ENCODE data around the gene DST. TPM values are rescaled to one million over a fixed set of nuclear protein-coding genes. Genes with fewer than 3 reads are reported as not detected.

Gene DST
- total RNA-seq, 1 donor from 2014 or later, result 151 TPM

DNA sequence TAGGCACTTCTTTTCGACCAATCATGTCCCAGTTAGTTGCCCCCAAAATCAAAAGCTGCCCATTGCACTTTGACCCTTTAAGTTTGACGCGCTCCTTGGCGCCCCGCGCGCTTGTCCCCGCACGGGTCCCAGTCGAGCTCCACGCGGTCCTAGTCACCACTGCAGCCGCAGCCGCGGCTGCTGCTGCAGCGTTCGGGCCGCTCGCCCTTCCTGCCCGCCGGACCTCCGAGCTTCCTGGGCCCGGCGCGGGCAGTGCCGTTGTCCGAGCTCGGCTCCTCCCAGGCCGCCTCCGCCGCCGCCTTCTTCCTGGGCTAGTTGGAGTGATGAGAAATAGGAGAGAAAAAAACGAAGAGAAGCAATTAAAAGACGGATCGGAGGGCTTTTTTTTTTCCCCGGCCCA, 209.6 kb downstream of the DST start:
- H3K4me1 Mint-ChIP-seq (ENCODE audit: low read depth), result no peaks in the 10 kb centered on the region
- peaks cover 3% of the 10 kb centered on the region for H3K27me3 Mint-ChIP-seq
- TF ChIP-seq, protein P1, sequence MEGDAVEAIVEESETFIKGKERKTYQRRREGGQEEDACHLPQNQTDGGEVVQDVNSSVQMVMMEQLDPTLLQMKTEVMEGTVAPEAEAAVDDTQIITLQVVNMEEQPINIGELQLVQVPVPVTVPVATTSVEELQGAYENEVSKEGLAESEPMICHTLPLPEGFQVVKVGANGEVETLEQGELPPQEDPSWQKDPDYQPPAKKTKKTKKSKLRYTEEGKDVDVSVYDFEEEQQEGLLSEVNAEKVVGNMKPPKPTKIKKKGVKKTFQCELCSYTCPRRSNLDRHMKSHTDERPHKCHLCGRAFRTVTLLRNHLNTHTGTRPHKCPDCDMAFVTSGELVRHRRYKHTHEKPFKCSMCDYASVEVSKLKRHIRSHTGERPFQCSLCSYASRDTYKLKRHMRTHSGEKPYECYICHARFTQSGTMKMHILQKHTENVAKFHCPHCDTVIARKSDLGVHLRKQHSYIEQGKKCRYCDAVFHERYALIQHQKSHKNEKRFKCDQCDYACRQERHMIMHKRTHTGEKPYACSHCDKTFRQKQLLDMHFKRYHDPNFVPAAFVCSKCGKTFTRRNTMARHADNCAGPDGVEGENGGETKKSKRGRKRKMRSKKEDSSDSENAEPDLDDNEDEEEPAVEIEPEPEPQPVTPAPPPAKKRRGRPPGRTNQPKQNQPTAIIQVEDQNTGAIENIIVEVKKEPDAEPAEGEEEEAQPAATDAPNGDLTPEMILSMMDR (IDR thresholded peaks at IDR 0.05; ENCODE audit: unreplicated experiment), result no peak
- no peak for DNase-seq (ENCODE audit: low spot score, unreplicated experiment)
- H3K36me3 Mint-ChIP-seq (ENCODE audit: insufficient read depth), result no peaks in the 10 kb centered on the region
- H3K27ac Mint-ChIP-seq, result no peak overlapping the region
- H3K9me3 Mint-ChIP-seq (ENCODE audit: low read depth), result peaks cover 18% of the 10 kb centered on the region
- no peak overlapping the region for H3K4me3 Mint-ChIP-seq (ENCODE audit: low read depth)

DNA sequence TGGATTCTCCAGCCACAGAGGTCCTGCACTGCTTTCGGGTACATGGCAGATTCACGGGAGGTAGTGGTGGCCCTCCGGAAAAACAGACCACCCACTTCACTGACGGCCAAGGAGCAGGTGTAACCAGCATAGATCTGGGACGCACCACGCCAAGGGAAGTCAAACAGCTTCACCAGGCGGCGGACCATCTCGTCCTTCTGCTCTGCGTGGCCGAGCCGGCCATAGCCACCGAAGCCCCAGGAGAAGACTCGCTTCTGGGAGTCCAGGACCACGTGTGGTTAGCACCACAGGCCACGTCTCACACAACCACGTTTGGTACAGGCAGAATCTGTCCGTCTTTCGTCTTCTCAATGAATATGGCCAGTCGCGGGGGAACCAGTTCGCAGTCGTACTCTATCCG, 210.5 kb downstream of the DST start:
- Mint-ChIP-seq H3K27ac (no peak overlapping the region), H3K4me1 (ENCODE audit: low read depth) (no peaks in the 10 kb centered on the region), H3K9me3 (ENCODE audit: low read depth) (peaks cover 18% of the 10 kb centered on the region), H3K27me3 (peaks cover 3% of the 10 kb centered on the region), H3K4me3 (ENCODE audit: low read depth) (no peak overlapping the region), H3K36me3 (ENCODE audit: insufficient read depth) (no peaks in the 10 kb centered on the region)
- TF ChIP-seq, protein P1 (IDR thresholded peaks at IDR 0.05; ENCODE audit: unreplicated experiment), result no peak
- DNase-seq (ENCODE audit: low spot score, unreplicated experiment), result no peak

DNA sequence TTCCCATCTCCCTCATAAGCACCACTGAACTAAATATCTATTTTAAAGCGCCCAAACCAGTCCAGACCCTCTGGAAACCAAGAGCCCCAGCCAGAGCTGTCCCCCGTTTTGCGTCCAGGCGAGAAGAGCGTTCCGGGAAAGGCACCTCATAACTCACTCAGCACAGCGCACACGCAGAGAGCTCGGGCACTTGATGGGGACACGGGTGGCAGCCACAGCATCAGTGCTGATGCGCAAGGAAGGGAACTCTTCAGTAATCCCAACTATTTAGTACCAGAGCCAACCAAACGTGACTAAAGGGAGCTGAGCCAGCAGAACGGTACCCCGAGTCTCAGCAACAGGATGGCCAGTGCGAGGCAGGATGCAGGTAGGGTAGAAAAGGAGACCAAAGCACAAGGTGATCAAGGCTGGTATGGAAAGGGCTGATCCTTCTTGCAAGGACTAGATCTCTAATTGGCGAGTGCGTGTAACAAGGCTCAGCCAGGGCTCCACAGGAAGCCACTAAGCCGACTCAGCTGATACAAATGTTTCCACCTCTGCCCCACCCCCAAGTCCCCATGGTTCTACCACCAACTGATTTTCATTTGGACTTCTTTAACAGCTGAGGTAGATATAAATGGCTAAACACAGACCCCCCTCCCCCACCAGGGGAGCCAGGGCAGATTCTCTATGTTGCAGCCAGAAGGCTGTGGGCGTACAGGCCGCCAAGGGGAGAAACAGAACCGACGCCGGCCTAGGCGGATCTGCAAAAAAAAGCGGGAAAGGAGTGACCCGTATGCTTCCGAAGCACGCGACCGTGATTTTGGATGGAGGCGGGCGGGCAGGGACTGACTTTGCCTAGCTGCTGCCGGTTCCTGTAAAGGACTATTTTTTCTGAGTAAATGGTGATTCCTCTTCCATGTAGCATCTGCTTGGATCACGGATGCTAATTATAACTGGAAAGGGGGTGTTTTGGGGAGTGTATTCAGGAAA, 211.8 kb downstream of the DST start:
- H3K9me3 Mint-ChIP-seq (ENCODE audit: low read depth), result peaks cover 20% of the 10 kb centered on the region
- H3K27me3 Mint-ChIP-seq, result peaks cover 2% of the 10 kb centered on the region
- H3K4me1 Mint-ChIP-seq (ENCODE audit: low read depth), result no peaks in the 10 kb centered on the region
- TF ChIP-seq, protein P1 (IDR thresholded peaks at IDR 0.05; ENCODE audit: unreplicated experiment), result no peak
- no peak for DNase-seq (ENCODE audit: low spot score, unreplicated experiment)
- no peak overlapping the region for H3K27ac Mint-ChIP-seq
- H3K36me3 Mint-ChIP-seq (ENCODE audit: insufficient read depth), result no peaks in the 10 kb centered on the region
- no peak overlapping the region for H3K4me3 Mint-ChIP-seq (ENCODE audit: low read depth)

DNA sequence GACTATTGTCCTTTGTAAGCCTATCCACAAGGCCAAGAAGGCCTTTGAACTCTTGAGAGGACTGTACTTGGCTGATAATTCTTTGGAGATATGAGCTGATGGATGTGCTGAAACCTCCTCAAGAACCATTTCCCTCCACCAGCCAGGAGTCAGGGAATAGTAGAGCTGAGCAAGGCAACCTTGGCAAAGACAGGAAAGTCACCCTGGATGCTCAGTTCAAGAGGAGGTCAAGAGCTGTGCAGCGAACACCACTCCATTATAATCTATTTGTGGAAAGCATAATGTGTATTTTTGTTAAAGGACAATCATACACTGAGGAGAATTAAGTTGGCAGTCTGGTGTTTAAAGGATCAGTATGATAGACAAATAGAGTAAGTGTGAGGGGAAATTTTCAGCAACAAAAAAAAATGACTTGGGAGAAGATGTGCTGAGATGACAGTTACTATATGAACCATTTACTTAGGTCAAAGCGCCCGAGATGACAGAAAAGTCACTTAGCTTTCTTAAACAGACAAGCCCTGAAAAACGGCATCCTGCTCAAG, 218.1 kb downstream of the DST start:
- H3K4me1 Mint-ChIP-seq (ENCODE audit: low read depth), result no peaks in the 10 kb centered on the region
- H3K9me3 Mint-ChIP-seq (ENCODE audit: low read depth), result peaks cover 7% of the 10 kb centered on the region
- DNase-seq (ENCODE audit: low spot score, unreplicated experiment), result no peak
- H3K27ac Mint-ChIP-seq, result no peak overlapping the region
- H3K27me3 Mint-ChIP-seq, result peaks cover 5% of the 10 kb centered on the region
- no peaks in the 10 kb centered on the region for H3K36me3 Mint-ChIP-seq (ENCODE audit: insufficient read depth)
- TF ChIP-seq, protein P1 (IDR thresholded peaks at IDR 0.05; ENCODE audit: unreplicated experiment), result no peak
- H3K4me3 Mint-ChIP-seq (ENCODE audit: low read depth), result no peak overlapping the region

- H3K27ac Mint-ChIP-seq, result no peak overlapping the region
- no peak for DNase-seq (ENCODE audit: low spot score, unreplicated experiment)
- peaks cover 7% of the 10 kb centered on the region for H3K9me3 Mint-ChIP-seq (ENCODE audit: low read depth)
- H3K36me3 Mint-ChIP-seq (ENCODE audit: insufficient read depth), result no peaks in the 10 kb centered on the region
- H3K4me3 Mint-ChIP-seq (ENCODE audit: low read depth), result no peak overlapping the region
- peaks cover 5% of the 10 kb centered on the region for H3K27me3 Mint-ChIP-seq
- H3K4me1 Mint-ChIP-seq (ENCODE audit: low read depth), result no peaks in the 10 kb centered on the region
- TF ChIP-seq, protein P1 (IDR thresholded peaks at IDR 0.05; ENCODE audit: unreplicated experiment), result no peak
These were observed 218.6 kb downstream of the DST start for GRCh38 chr6:56424064-56424463.

All from progenitor cell of endocrine pancreas (in vitro differentiated cells).